GM18909 (cell line): Measurements from ENCODE around the gene DDX47.
A peak's percentile ranks its signal among the peaks of the same experiment; 100 is the strongest.
"Not testable (repeated sequence)": the region's sequence is repeated elsewhere in the genome, so short reads cannot be mapped to it uniquely, and the experiment has no call there.

Experiments
- ATAC-seq: cut with Tn5 transposase; IDR thresholded peaks from one replicate; pipeline ENCODE4 v1.9.1; 2021; ENCODE audit warnings: mild to moderate bottlenecking; ENCODE audit not compliant: unreplicated experiment, poor library complexity

The DDX47 gene

GRCh38 chr12:12796928-12797793 is 16.0 kb upstream of the DDX47 start:
- no peak for ATAC-seq

DNA sequence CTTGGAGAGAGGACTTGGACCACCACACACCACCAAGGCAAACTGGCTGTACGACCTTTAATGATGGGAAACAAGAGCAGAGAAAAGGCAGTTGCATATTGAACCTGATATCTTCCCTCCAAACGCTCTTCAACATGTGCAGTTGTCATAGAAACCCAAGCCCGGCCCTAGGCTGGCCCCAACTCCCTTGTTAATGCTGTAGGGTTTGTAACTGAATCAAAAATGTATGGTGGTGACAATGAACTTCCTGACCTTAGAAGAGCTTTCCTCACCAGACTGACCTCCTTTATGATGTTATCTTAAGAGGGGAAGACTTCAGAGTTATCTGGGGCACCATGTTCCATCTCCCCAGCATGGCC is 15.4 kb upstream of the DDX47 start:
- ATAC-seq = no peak

DNA sequence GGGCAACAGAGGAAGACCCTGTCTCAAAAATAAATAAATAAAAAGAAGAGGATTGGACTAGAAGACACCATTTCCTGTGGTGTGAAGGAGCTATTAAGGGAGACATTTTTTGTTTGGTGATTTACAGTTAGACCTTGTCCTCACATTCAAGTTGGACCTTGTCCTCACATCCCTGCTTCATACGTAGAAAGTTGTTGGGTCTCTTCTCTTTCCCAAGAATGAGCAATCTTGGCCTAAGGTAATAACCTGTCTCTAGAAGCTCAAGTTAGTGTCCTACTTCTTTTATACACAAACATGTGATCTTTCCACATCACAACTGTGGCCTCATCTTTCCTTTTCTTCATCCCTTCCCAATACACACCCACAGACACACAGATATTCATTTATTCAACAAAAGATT is 14.7 kb upstream of the DDX47 start:
- no peak for ATAC-seq

DNA sequence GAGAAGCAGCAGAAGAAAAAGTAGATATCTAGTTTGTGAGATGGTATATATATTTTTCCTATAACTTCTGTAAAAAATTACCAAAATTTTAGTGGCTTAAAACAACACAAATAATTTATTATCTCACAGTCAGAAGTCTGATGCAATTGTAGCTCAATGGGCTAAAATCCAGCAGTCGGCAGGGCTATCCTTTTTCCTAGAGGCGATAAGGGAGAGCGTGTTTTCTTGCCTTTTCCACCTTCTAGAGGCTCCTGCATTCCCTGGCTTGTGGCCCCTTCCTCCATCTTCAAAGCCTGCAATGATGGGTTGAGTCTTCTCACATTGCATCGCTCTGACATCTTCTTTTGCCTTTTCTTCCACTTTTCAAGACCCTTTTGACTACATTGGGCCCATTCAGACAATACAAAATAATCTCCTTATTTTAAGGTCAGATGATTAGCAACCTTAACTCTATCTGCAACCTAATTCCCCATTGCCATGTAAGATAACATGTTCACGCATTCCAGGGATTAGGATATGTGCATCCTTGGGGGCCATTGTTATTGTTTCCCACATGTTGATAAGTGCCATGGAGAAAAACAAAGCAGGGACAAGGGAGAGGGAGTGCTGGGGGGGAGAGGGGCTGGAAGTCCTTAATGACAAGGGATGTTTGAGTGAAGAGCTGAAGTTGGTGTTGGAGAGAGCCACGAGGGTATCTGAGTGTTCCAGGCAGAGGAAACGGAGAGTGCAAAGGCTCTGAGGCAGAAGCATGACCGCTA is 13.8 kb upstream of the DDX47 start:
- no peak for ATAC-seq

GRCh38 chr12:12800406-12801180 is 12.6 kb upstream of the DDX47 start:
- ATAC-seq = no peak

GRCh38 chr12:12801656-12802055 is 11.5 kb upstream of the DDX47 start:
- ATAC-seq = not testable (repeated sequence)

GRCh38 chr12:12803186-12803585 is 10.0 kb upstream of the DDX47 start:
- ATAC-seq = peak; percentile 88

DNA sequence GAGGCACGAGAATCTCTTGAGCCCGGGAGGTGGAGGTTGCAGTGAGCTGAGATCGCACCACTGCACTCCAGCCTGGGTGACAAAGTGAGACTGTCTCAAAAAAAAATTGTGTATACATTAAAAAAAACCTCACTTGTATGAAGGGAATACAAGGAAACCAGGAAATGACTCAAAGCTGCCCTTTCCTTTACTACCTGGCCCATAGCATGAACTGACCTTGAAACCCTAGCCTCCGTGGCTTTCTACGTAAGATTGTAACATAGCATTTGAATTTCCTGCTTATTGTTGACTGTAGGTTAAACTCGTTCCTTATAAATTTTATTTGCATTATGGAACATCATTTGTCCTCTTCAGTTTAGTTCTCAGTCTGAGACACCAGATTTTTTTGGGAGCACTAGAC is 9.1 kb upstream of the DDX47 start:
- no peak for ATAC-seq

GRCh38 chr12:12804432-12804886 is 8.7 kb upstream of the DDX47 start:
- no peak for ATAC-seq

- no peak for ATAC-seq
Measured at GRCh38 chr12:12806784-12807516, 6.2 kb upstream of the DDX47 start.

GRCh38 chr12:12807517-12807903 is 5.6 kb upstream of the DDX47 start:
- not testable (repeated sequence) for ATAC-seq

DNA sequence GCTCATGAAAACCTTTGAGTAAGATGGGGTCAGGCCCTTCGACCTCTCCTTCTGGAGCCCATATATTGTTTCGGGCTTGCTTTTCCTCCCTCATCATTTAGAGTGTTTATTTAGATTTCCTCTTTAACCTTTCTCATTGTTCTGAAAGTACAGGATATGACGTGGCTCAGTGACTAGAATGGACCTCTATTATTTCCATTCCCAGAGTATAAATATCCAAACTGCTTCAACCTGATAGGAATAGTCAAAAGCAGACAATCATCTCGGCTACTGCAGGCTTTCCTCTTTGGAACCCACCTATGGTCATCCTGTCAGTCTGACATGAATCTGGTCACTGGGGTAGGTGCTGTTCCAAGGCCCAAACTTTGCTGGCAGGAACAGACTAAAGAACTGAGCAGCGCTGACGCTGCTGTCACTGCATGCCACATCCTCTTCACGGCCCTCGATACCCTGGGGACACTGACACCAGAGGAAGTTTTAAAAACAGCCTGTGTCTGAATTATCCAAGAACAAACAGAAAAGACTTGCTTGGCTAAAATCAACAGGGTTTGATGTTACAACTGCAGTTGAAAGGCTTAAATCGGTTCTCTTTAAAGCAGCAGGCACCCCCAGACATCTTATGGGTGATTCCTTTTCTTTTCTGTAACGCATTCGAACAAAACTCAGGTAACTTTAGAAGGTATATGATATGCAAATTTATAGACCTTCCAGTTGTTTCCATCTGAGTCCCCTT is 5.0 kb upstream of the DDX47 start:
- ATAC-seq = peak; percentile 74

GRCh38 chr12:12810553-12811021 is 2.6 kb upstream of the DDX47 start:
- no peak for ATAC-seq

- no peak for ATAC-seq
Measured at GRCh38 chr12:12811343-12811742, 1.8 kb upstream of the DDX47 start.

GRCh38 chr12:12812174-12812573 is 972 bp upstream of the DDX47 start:
- ATAC-seq = no peak

GRCh38 chr12:12812618-12813119 is 477 bp upstream of the DDX47 start:
- no peak for ATAC-seq

GRCh38 chr12:12817616-12818015 is 4.5 kb downstream of the DDX47 start:
- ATAC-seq = peak; percentile 43

DNA sequence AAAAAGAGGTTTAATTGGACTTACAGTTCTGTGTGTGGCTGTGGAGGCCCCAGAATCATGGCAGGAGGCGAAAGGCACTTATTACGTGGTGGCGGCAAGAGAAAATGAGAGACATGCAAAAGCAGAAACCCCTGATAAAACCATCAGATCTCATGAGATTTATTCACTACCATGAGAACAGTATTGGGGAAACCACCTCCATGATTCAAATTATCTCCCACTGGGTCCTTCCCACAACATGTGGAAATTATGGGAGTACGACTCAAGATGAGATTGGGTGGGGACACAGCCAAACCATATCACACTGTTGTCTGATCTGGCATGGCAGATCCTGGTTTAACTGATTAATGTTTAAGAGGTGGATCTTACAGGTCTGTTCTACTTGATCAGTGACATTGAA is 5.6 kb downstream of the DDX47 start:
- no peak for ATAC-seq

DNA sequence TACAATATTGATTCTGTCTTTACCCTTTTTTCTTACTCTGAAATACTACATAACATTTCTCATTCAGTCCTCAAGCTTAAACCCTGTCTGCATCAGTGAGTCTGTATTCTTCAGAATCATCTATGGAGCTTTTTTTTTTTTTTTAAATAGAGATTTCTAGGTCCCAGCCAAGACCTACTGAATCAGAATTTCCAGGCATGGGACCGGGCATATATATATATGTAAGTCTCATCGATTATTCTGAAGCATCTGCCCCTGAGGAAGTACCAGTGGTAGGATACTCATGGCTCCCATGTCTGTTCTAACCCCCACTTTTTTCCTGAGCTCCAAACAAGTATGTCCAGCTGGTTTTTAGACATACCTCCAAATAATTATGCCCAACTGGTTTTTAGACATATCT is 6.1 kb downstream of the DDX47 start:
- ATAC-seq = no peak
